WTC11 (cell line): Measurements from ENCODE around the gene DNAAF2. TPM values are rescaled to one million over a fixed set of nuclear protein-coding genes. Genes with fewer than 3 reads are reported as not detected.

Experiments used
- AFF4 ChIP-seq: sonication (generic); formaldehyde crosslinking; IDR thresholded peaks from 2 replicates; pipeline ENCODE4 v1.8.1; 2023; ENCODE audit warnings: mild to moderate bottlenecking, missing genetic modification reagents, borderline replicate concordance
- CREB1 ChIP-seq: sonication (generic); formaldehyde crosslinking; IDR thresholded peaks from 2 replicates; pipeline ENCODE4 v1.8.0; 2023; ENCODE audit warnings: mild to moderate bottlenecking, missing genetic modification reagents
- CREM ChIP-seq: sonication (generic); formaldehyde crosslinking; IDR thresholded peaks from 2 replicates; pipeline ENCODE4 v1.8.1; 2022; ENCODE audit warnings: mild to moderate bottlenecking, missing genetic modification reagents, moderate library complexity
- E2F5 ChIP-seq: sonication (generic); formaldehyde crosslinking; IDR thresholded peaks from 2 replicates; pipeline ENCODE4 v1.8.1; 2022; ENCODE audit warnings: mild to moderate bottlenecking, moderate library complexity, missing genetic modification reagents
- EMX1 ChIP-seq: fragments of 250-450 bp; sonication (Bioruptor Pico); IDR thresholded peaks from 2 replicates; pipeline ENCODE4 v1.8.0; 2021; ENCODE audit warnings: mild to moderate bottlenecking
- ERG ChIP-seq: fragments of 250-450 bp; sonication (Bioruptor Pico); IDR thresholded peaks from 2 replicates; pipeline ENCODE4 v1.8.0; 2021; ENCODE audit warnings: mild to moderate bottlenecking
- GRHL2 ChIP-seq: fragments of 250-450 bp; sonication (Bioruptor Pico); IDR thresholded peaks from 2 replicates; pipeline ENCODE4 v1.8.0; 2022; ENCODE audit warnings: mild to moderate bottlenecking, moderate library complexity; ENCODE audit not compliant: insufficient replicate concordance, severe bottlenecking
- GTF2I ChIP-seq: fragments of 250-450 bp; sonication (Bioruptor Pico); conservative IDR thresholded peaks from 2 replicates; pipeline ENCODE4 v1.4.0; 2021; ENCODE audit warnings: mild to moderate bottlenecking
- HMGXB4 ChIP-seq: sonication (generic); formaldehyde crosslinking; IDR thresholded peaks from 2 replicates; pipeline ENCODE4 v1.8.1; 2023; ENCODE audit warnings: mild to moderate bottlenecking, moderate library complexity, missing genetic modification reagents
- IRF2 ChIP-seq: sonication (generic); formaldehyde crosslinking; IDR thresholded peaks from 2 replicates; pipeline ENCODE4 v1.8.0; 2022; ENCODE audit warnings: low read depth, missing genetic modification reagents, borderline replicate concordance
- JAZF1 ChIP-seq: fragments of 250-450 bp; sonication (Bioruptor Pico); IDR thresholded peaks from 2 replicates; pipeline ENCODE4 v1.9.0; 2021; ENCODE audit warnings: moderate library complexity, mild to moderate bottlenecking, inconsistent platforms
- MAX ChIP-seq: sonication (generic); formaldehyde crosslinking; IDR thresholded peaks from 2 replicates; pipeline ENCODE4 v1.8.0; 2022; ENCODE audit warnings: mild to moderate bottlenecking, missing genetic modification reagents
- NR2C2 ChIP-seq: sonication (generic); formaldehyde crosslinking; IDR thresholded peaks from 2 replicates; pipeline ENCODE4 v1.8.0; 2022; ENCODE audit warnings: mild to moderate bottlenecking, missing genetic modification reagents
- NR3C1 ChIP-seq: sonication (generic); formaldehyde crosslinking; conservative IDR thresholded peaks from 2 replicates; pipeline ENCODE4 v1.8.1; 2023; ENCODE audit warnings: low read depth, mild to moderate bottlenecking, missing genetic modification reagents
- RELA ChIP-seq: sonication (generic); formaldehyde crosslinking; IDR thresholded peaks from 2 replicates; pipeline ENCODE4 v1.8.1; 2022; ENCODE audit warnings: missing genetic modification reagents, mild to moderate bottlenecking, borderline replicate concordance
- SMAD3 ChIP-seq: sonication (generic); formaldehyde crosslinking; IDR thresholded peaks from 2 replicates; pipeline ENCODE4 v1.8.0; 2022; ENCODE audit warnings: missing genetic modification reagents, mild to moderate bottlenecking, borderline replicate concordance
- SMAD4 ChIP-seq: sonication (generic); formaldehyde crosslinking; IDR thresholded peaks from 2 replicates; pipeline ENCODE4 v1.8.0; 2022; ENCODE audit warnings: mild to moderate bottlenecking, missing genetic modification reagents
- USF2 ChIP-seq: sonication (generic); formaldehyde crosslinking; IDR thresholded peaks from 2 replicates; pipeline ENCODE4 v1.8.1; 2023; ENCODE audit warnings: mild to moderate bottlenecking, missing genetic modification reagents, moderate library complexity
- ZBTB43 ChIP-seq: sonication (generic); formaldehyde crosslinking; IDR thresholded peaks from 2 replicates; pipeline ENCODE4 v1.8.1; 2023; ENCODE audit warnings: mild to moderate bottlenecking, missing genetic modification reagents
- ZNF263 ChIP-seq: sonication (generic); formaldehyde crosslinking; IDR thresholded peaks from 2 replicates; pipeline ENCODE4 v1.8.1; 2022; ENCODE audit warnings: low read depth, mild to moderate bottlenecking, moderate library complexity, missing genetic modification reagents
- ZNF281 ChIP-seq: sonication (generic); formaldehyde crosslinking; IDR thresholded peaks from 2 replicates; pipeline ENCODE4 v1.8.0; 2023; ENCODE audit warnings: mild to moderate bottlenecking, missing genetic modification reagents
- ZNF317 ChIP-seq: sonication (generic); formaldehyde crosslinking; IDR thresholded peaks from 2 replicates; pipeline ENCODE4 v1.8.1; 2023; ENCODE audit warnings: low read depth, mild to moderate bottlenecking, moderate library complexity, missing genetic modification reagents, borderline replicate concordance
- ZNF416 ChIP-seq: fragments of 250-450 bp; sonication (Bioruptor Pico); IDR thresholded peaks from 2 replicates; pipeline ENCODE4 v1.9.0; 2021; ENCODE audit warnings: mild to moderate bottlenecking, inconsistent platforms
- ZNF423 ChIP-seq: fragments of 250-450 bp; sonication (Bioruptor Pico); IDR thresholded peaks from 2 replicates; pipeline ENCODE4 v2.1.2; 2022; ENCODE audit warnings: mild to moderate bottlenecking, moderate library complexity
- total RNA-seq: library from RNA; stranded (reverse); gene quantifications from 3 replicates; pipeline ENCODE4 v1.2.3, GENCODE V29; 2021

The DNAAF2 gene
- total RNA-seq, 1 experiment from 2014 or later: 19.9 TPM

- TF ChIP-seq NR2C2 (no peak), SMAD4 (CRISPR knock-in tag) (no peak), E2F5 (CRISPR knock-in tag) (no peak; the same call in 1 of the 2 replicates), GRHL2 (CRISPR knock-in tag) (no peak), ERG (no peak), IRF2 (CRISPR knock-in tag) (no peak), RELA (CRISPR knock-in tag) (no peak), JAZF1 (CRISPR knock-in tag) (no peak), HMGXB4 (CRISPR knock-in tag) (no peak; the same call in 1 of the 2 replicates), CREM (CRISPR knock-in tag) (no peak), ZNF281 (CRISPR knock-in tag) (no peak), ZNF317 (CRISPR knock-in tag) (no peak), CREB1 (CRISPR knock-in tag) (no peak), SMAD3 (CRISPR knock-in tag) (peak; percentile 4; the same call in 1 of the 2 replicates), ZNF416 (CRISPR knock-in tag) (no peak), NR3C1 (CRISPR knock-in tag) (peak; percentile 23; the same call in 1 of the 2 replicates), ZBTB43 (no peak), AFF4 (CRISPR knock-in tag) (no peak; the same call in 1 of the 2 replicates), USF2 (CRISPR knock-in tag) (peak; percentile 87), ZNF423 (CRISPR knock-in tag) (no peak), EMX1 (CRISPR knock-in tag) (no peak), ZNF263 (CRISPR knock-in tag) (no peak), MAX (peak; percentile 70), GTF2I (no peak)
Measured at GRCh38 chr14:49620182-49621113, 14.6 kb downstream of the DNAAF2 start, which contains the start of the genes MGAT2 and RPL36AL (continued).
